Stimulated activated CD4-positive, alpha-beta T cell treated with anti-CD3 and anti-CD28 coated beads, Interleukin-1b, Interleukin-23, amount 100 ng/mL, for 4 hours (primary cell): ENCODE data around the gene LONRF3.

Experiments used
- DNase-seq, 2 donors: peaks; one replicate each; pipeline ENCODE4 v3.0.0-alpha.2; 2020; ENCODE audit warnings: low read depth in 2 of 2

The LONRF3 gene

GRCh38 chrX:119036107-119037029 is 62.0 kb downstream of the LONRF3 start:
- DNase-seq, result no peak

GRCh38 chrX:119040432-119040831 is 66.0 kb downstream of the LONRF3 start:
- no peak for DNase-seq

GRCh38 chrX:119041175-119041574 is 66.8 kb downstream of the LONRF3 start:
- no peak for DNase-seq

- DNase-seq, result no peak
These were observed 67.6 kb downstream of the LONRF3 start for GRCh38 chrX:119042040-119042439.

- DNase-seq, result no peak
These were observed 68.6 kb downstream of the LONRF3 start for GRCh38 chrX:119042996-119043395.

- DNase-seq, result no peak
These were observed 71.5 kb downstream of the LONRF3 start for GRCh38 chrX:119045884-119046283.

GRCh38 chrX:119055687-119056086 is 81.3 kb downstream of the LONRF3 start:
- no peak for DNase-seq

GRCh38 chrX:119062750-119063374 is 88.4 kb downstream of the LONRF3 start:
- DNase-seq, result no peak

GRCh38 chrX:119063428-119063827 is 89.0 kb downstream of the LONRF3 start:
- no peak for DNase-seq

- DNase-seq, result peak; percentile 1 to 14
These were observed 92.8 kb downstream of the LONRF3 start for GRCh38 chrX:119067023-119067739.
